Gastrocnemius medialis (tissue), 4 donors: Measurements from ENCODE around the gene UBE2Q1.

Source experiments
- POLR2A ChIP-seq, 2 donors: fragments of 450-650 bp; IDR thresholded peaks; one replicate each; pipeline ENCODE4 v1.6.1; 2017; ENCODE audit warnings: antibody characterized with exemption in 2 of 2, mild to moderate bottlenecking in 2 of 2, moderate library complexity in 2 of 2
- TF ChIP-seq, protein P1 (sequence below), 5 experiments: fragments of 450-650 bp in 3 of 5; fragments of 200-600 bp in 2 of 5; sonication (generic) in 2 of 5; IDR thresholded peaks in 4 of 5; conservative IDR thresholded peaks in 1 of 5; 1 replicate in 4 of 5; 2 replicates in 1 of 5; pipeline ENCODE4 v1.5.1; 2016 to 2019; ENCODE audit warnings: antibody characterized with exemption in 5 of 5, mild to moderate bottlenecking in 3 of 5, moderate library complexity in 3 of 5

DNA sequence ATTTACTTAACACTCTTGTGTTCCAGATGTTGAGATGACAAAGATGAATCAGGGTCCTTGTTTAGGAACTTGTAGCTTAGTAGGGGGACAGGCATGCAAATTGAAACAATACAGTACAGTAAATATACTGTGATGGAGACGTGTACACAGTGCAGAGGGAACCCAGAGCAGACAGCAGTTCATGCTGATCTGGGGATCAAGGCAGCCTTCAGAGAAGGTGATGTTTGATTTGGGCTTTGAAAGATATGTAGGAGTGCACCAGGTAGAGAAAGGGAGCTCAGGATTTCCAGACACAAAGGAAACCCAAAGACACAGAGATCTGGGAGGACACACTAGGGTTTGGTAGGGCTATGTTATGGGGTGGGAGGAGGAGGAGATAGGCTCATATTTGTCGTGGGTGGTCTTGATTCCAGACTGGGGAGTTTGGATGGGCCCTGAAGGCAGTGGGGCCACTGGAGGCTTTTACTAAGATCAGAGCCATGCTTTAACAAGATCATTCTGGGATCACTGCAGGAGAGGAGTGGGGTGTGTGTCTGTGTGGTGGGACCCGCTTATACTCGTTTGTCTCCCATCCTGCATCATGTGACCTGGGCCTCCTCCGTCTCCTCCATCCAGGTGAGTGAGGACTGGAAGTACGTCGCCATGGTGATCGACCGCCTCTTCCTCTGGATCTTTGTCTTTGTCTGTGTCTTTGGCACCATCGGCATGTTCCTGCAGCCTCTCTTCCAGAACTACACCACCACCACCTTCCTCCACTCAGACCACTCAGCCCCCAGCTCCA is 16.9 kb upstream of the UBE2Q1 start:
- TF ChIP-seq, protein P1, sequence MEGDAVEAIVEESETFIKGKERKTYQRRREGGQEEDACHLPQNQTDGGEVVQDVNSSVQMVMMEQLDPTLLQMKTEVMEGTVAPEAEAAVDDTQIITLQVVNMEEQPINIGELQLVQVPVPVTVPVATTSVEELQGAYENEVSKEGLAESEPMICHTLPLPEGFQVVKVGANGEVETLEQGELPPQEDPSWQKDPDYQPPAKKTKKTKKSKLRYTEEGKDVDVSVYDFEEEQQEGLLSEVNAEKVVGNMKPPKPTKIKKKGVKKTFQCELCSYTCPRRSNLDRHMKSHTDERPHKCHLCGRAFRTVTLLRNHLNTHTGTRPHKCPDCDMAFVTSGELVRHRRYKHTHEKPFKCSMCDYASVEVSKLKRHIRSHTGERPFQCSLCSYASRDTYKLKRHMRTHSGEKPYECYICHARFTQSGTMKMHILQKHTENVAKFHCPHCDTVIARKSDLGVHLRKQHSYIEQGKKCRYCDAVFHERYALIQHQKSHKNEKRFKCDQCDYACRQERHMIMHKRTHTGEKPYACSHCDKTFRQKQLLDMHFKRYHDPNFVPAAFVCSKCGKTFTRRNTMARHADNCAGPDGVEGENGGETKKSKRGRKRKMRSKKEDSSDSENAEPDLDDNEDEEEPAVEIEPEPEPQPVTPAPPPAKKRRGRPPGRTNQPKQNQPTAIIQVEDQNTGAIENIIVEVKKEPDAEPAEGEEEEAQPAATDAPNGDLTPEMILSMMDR (IDR thresholded peaks at IDR 0.05 in 4 of 5, conservative IDR thresholded peaks at IDR 0.05 in 1 of 5) = no peak
- TF ChIP-seq POLR2A (IDR thresholded peaks at IDR 0.05) = no peak
